GM21390 (cell line): Measurements from ENCODE around the gene SH3RF1.

Experiments
- ATAC-seq: cut with Tn5 transposase; IDR thresholded peaks from one replicate; pipeline ENCODE4 v1.9.1; 2021; ENCODE audit not compliant: unreplicated experiment

SH3RF1 gene

GRCh38 chr4:169050284-169050683, 220.5 kb downstream of the SH3RF1 start:
- ATAC-seq: no peak

GRCh38 chr4:169048868-169049414, 221.8 kb downstream of the SH3RF1 start:
- no peak for ATAC-seq

- ATAC-seq: no peak
These were observed 222.8 kb downstream of the SH3RF1 start for GRCh38 chr4:169047956-169048355.

GRCh38 chr4:169045862-169046584, 224.7 kb downstream of the SH3RF1 start:
- no peak for ATAC-seq

- ATAC-seq: no peak
These were observed 225.9 kb downstream of the SH3RF1 start for GRCh38 chr4:169044714-169045447.
